Measurements from ENCODE around the gene CDH4. TPM values are rescaled to one million over a fixed set of nuclear protein-coding genes. Genes with fewer than 3 reads are reported as not detected.

The CDH4 gene
- total and polyA plus RNA-seq, 2 of the 13 experiments (the other 11 are each of a cell fraction or from before 2014, with no cell fraction given) = not detected

DNA sequence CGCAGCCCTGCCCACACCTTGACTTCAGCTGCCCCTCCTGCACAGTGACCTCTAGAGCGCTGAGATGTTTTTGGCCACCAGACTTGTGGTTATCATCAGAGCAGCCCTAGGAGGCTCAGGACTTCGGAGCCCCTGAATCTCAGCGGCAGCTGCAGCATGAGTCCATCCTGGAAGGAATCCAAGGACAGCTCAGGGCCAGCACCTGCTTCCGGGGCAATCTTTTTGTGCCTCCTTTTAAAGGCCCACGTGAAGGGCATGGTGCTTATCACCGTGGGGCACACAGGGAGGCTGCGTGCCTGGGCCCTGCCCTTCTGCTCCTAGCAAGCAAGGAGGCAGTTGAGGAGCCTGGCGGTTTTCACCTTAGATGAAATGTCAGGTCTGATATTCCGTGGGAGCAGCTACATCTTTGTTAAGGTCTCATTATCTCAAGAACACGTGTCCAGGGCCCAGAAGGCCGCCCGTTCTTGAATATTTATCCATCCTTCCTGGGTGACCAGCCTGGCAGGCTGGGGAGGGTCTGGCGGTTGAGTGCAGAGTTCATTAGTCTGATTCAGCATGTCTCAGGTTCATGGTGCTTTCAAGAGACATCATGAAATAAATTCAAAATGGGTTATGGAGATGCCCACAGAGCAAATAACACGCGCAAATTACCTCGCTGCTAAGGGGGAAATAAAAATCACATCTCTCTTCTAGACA, 421.2 kb downstream of the CDH4 start:
- H4K20me1 ChIP-seq (ENCODE audit: insufficient read depth, low read length) = no peaks in the 10 kb centered on the region; the same call in 1 of the 2 replicates
- intact Hi-C loops (cut with micrococcal nuclease; ENCODE audit: unreplicated experiment) = no loop called here
- DNase-seq (ENCODE audit: low spot score) (no peak), FAIRE-seq (no peak), ATAC-seq (no peak)
- H2AFZ ChIP-seq (ENCODE audit: low read length) = no peak overlapping the region
- H3K4me3 ChIP-seq (replicated peaks in 1 of 3; ENCODE audit: insufficient read depth in 1 of 3, low read depth in 2 of 3, low read length in 3 of 3) = no peak overlapping the region
- no peaks in the 10 kb centered on the region for H3K36me3 ChIP-seq (replicated peaks in 1 of 2; ENCODE audit: control insufficient read depth in 1 of 2, insufficient read depth in 2 of 2, low read length in 2 of 2)
- no peaks in the 10 kb centered on the region for H3K9me3 ChIP-seq (ENCODE audit: low read length)
- H3K27me3 ChIP-seq (ENCODE audit: control insufficient read depth in 1 of 2, insufficient read depth in 2 of 2, low read length in 2 of 2) = peaks cover 6 to 33% of the 10 kb centered on the region in 2 experiments; a peak in 4 of 5 replicates
- no peaks in the 10 kb centered on the region for H3K79me2 ChIP-seq (ENCODE audit: insufficient read depth, low read length)
- in situ Hi-C loops (cut with HindIII; ENCODE audit: extremely low pct_ligation_motif_present, low pct_unique_long_range_greater_than_20kb) = no loop called here
- 11% methylated on average over 16 of the region's 17 CpGs for WGBS (ENCODE audit: low lambda C conversion rate)
- BruUV-seq (replicated peaks) = no TSS peak
- no peak overlapping the region for H3K27ac ChIP-seq (ENCODE audit: extremely low read length, insufficient read depth, low read length)
- ChIA-PET POLR2A (no interaction called here), CTCF (ENCODE audit: low intra/inter-chr PET ratio, low total read pairs) (no interaction called here)
- no peak overlapping the region for H3K9ac ChIP-seq (ENCODE audit: insufficient read depth, low read depth, low read length)
- H3K4me1 ChIP-seq (ENCODE audit: insufficient read depth, low read length) = no peaks in the 10 kb centered on the region
- H3K4me2 ChIP-seq (ENCODE audit: low read depth, low read length) = no peak overlapping the region
- TF ChIP-seq ZNF264 (CRISPR knock-in tag; IDR thresholded peaks at IDR 0.05) (no peak), ZNF678 (CRISPR knock-in tag; IDR thresholded peaks at IDR 0.05) (no peak), HOXD1 (CRISPR knock-in tag; IDR thresholded peaks at IDR 0.05) (no peak), ZNF749 (CRISPR knock-in tag; IDR thresholded peaks at IDR 0.05; ENCODE audit: borderline replicate concordance) (no peak), HMGA1 (CRISPR knock-in tag; conservative IDR thresholded peaks at IDR 0.05) (no peak), HNRNPH1 (optimal IDR thresholded peaks at IDR 0.05; ENCODE audit: low read depth, low read length) (no peak), FOXJ3 (CRISPR knock-in tag; IDR thresholded peaks at IDR 0.05; ENCODE audit: borderline replicate concordance) (no peak), ZNF670 (CRISPR knock-in tag; IDR thresholded peaks at IDR 0.05; ENCODE audit: borderline replicate concordance) (no peak), ZMYM3 (CRISPR knock-in tag; IDR thresholded peaks at IDR 0.05) (no peak), ZNF652 (CRISPR knock-in tag; IDR thresholded peaks at IDR 0.05; ENCODE audit: borderline replicate concordance, low read depth) (no peak), ZNF343 (CRISPR knock-in tag; IDR thresholded peaks at IDR 0.05) (no peak), ZNF432 (CRISPR knock-in tag; IDR thresholded peaks at IDR 0.05; ENCODE audit: borderline replicate concordance) (no peak), ZFP90 (CRISPR knock-in tag; IDR thresholded peaks at IDR 0.05; ENCODE audit: borderline replicate concordance) (no peak), ZNF703 (CRISPR knock-in tag; IDR thresholded peaks at IDR 0.05; ENCODE audit: borderline replicate concordance) (no peak), MED1 (CRISPR knock-in tag; IDR thresholded peaks at IDR 0.05) (no peak)
- TF ChIP-seq, protein P1, sequence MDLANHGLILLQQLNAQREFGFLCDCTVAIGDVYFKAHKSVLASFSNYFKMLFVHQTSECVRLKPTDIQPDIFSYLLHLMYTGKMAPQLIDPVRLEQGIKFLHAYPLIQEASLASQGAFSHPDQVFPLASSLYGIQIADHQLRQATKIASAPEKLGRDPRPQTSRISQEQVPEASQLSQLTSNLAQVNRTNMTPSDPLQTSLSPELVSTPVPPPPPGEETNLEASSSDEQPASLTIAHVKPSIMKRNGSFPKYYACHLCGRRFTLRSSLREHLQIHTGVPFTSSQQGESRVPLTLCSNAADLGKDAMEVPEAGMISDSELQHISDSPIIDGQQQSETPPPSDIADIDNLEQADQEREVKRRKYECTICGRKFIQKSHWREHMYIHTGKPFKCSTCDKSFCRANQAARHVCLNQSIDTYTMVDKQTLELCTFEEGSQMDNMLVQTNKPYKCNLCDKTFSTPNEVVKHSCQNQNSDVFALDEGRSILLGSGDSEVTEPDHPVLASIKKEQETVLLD (CRISPR knock-in tag; IDR thresholded peaks at IDR 0.05; ENCODE audit: low read depth) = no peak
- TF ChIP-seq, protein P2, sequence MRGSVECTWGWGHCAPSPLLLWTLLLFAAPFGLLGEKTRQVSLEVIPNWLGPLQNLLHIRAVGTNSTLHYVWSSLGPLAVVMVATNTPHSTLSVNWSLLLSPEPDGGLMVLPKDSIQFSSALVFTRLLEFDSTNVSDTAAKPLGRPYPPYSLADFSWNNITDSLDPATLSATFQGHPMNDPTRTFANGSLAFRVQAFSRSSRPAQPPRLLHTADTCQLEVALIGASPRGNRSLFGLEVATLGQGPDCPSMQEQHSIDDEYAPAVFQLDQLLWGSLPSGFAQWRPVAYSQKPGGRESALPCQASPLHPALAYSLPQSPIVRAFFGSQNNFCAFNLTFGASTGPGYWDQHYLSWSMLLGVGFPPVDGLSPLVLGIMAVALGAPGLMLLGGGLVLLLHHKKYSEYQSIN (CRISPR knock-in tag; IDR thresholded peaks at IDR 0.05; ENCODE audit: borderline replicate concordance) = no peak

Measured in HepG2 (cell line).